ENCODE data around the gene SPDYE17.
"Not testable (repeated sequence)": the region's sequence is repeated elsewhere in the genome, so short reads cannot be mapped to it uniquely, and the experiment has no call there.

SPDYE17 gene, protein sequence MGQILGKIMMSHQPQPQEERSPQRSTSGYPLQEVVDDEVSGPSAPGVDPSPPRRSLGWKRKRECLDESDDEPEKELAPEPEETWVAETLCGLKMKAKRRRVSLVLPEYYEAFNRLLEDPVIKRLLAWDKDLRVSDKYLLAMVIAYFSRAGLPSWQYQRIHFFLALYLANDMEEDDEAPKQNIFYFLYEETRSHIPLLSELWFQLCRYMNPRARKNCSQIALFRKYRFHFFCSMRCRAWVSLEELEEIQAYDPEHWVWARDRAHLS

GRCh38 chr7:77032261-77032660 is at the start of gene SPDYE17:
Gene SPDYE17, minus strand, starts transcription at chr7:77032361. Its CDS starts 1,791 bp downstream, at chr7:77030570.
- not testable (repeated sequence) for DNase-seq (ENCODE audit: low read depth); H3K4me3 ChIP-seq (ENCODE audit: low read length)

GRCh38 chr7:77080236-77080635 is 48.1 kb upstream of the SPDYE17 start:
- DNase-seq (ENCODE audit: low read depth): not testable (repeated sequence)

GRCh38 chr7:77079624-77080023 is 47.5 kb upstream of the SPDYE17 start:
- DNase-seq (ENCODE audit: low read depth); H3K4me3 ChIP-seq (ENCODE audit: low read length): not testable (repeated sequence)

More at GRCh38 chr7:77080236-77080635, 48.1 kb upstream of the SPDYE17 start:
- H3K4me3 ChIP-seq (ENCODE audit: low read length): not testable (repeated sequence)

DNA sequence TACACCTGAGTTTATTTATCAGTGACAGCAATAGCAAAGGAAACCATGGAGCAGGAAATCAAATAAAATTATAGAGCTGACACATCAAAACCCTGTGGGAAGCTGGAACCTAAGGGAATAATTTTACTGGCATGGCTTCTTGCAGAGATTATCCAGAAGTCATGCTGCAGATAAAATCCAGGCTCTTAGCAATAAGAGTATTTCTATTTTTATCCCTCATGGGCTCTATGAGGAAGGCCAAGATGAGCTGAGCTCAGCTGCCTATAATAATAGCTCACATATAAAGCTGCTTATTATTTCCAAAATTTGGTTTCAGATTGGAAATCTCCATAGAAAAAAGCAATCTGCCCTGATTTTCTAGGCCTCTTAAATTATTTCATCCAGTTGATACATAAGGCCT is 47.0 kb upstream of the SPDYE17 start:
- not testable (repeated sequence) for H3K4me3 ChIP-seq (ENCODE audit: low read length); DNase-seq (ENCODE audit: low read depth)

- not testable (repeated sequence) for H3K4me3 ChIP-seq (ENCODE audit: low read length); DNase-seq (ENCODE audit: low read depth)
These were observed 44.9 kb upstream of the SPDYE17 start for GRCh38 chr7:77077060-77077459.

DNA sequence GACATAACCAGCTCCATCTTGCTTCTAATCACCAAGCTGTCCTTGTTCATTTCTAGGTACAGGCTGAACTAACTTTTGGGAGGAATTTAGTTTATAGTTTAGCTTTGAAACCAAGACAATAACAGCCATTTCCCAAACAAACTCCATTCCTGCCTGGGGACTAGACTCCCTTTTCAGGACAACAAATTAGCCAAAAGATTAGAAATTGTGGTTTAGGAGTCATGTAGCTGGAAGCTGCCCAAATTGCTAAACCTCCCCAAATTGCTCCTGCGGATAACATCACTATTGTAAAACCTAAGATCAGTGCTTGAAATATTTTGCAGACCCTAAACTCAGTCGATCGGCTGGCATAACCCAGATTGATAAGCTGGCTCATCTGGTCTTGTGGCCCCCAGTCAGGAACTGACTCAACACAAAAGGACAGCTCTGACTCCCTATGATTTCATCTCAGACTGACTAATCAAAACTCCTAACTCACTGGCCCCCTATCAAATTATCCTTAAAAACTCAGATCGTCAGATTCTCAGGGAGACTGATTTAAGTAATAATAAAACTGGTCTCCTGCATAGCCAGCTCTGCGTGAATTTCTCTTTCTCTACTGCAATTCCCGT is 42.7 kb upstream of the SPDYE17 start:
- DNase-seq (ENCODE audit: low read depth): not testable (repeated sequence)

GRCh38 chr7:77071108-77071507 is 38.9 kb upstream of the SPDYE17 start:
- not testable (repeated sequence) for H3K4me3 ChIP-seq (ENCODE audit: low read length); DNase-seq (ENCODE audit: low read depth)

More for the DNA sequence above, 42.7 kb upstream of the SPDYE17 start:
- not testable (repeated sequence) for H3K4me3 ChIP-seq (ENCODE audit: low read length)

DNA sequence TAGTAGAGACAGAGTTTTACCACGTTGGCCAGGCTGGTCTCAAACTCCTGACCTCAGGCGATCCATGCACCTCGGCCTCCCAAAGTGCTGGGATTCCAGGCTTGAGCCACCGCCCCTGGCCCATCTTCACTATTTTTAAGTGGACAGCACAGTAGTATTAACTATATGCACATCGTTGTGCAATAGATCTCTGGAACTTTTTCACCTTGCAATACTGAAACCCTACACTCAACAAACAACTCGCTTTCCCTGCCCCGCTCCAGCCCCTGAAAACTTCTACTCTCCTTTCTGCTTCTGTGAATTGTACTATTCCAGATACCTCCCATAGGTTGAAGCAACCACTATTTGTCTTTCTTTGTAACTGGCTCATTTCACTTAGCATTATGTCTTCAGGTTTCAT is 33.7 kb upstream of the SPDYE17 start:
- DNase-seq (ENCODE audit: low read depth); H3K4me3 ChIP-seq (ENCODE audit: low read length): not testable (repeated sequence)

GRCh38 chr7:77063732-77064131 is 31.6 kb upstream of the SPDYE17 start:
- H3K4me3 ChIP-seq (ENCODE audit: low read length); DNase-seq (ENCODE audit: low read depth): not testable (repeated sequence)

GRCh38 chr7:77062557-77062956 is 30.4 kb upstream of the SPDYE17 start, which contains the start of gene SPDYE18:
Gene SPDYE18, minus strand, starts transcription at chr7:77062558. Its CDS starts 2,046 bp downstream, at chr7:77060512.
- DNase-seq (ENCODE audit: low read depth); H3K4me3 ChIP-seq (ENCODE audit: low read length): not testable (repeated sequence)

GRCh38 chr7:77026349-77026748 is 5.8 kb downstream of the SPDYE17 start:
- not testable (repeated sequence) for H3K4me3 ChIP-seq (ENCODE audit: low read length); DNase-seq (ENCODE audit: low read depth)

- DNase-seq (ENCODE audit: low read depth): peak; percentile 62
- H3K4me3 ChIP-seq (ENCODE audit: low read length): not testable (repeated sequence)
These were observed 22.0 kb downstream of the SPDYE17 start for GRCh38 chr7:77010074-77010680.

DNA sequence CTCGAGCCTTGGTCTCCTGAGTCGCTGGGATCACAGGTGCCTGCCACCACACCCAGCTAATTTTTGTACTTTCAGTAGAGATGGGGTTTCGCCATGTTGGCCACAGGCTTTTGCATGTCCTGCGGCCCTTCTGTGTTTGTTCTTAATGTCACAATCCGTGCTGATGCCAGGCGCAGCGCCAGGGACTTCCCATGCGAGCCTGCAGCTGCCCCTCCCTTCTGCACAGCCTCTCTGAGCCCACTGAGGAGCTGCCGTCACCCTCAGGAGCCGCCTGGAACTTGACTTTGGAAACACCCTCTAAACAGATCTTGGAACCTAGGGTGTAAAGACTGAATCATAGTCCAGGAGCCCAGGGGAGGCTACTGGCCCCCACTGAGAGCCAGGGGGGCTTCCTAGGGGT is 24.2 kb downstream of the SPDYE17 start:
- H3K4me3 ChIP-seq (ENCODE audit: low read length); DNase-seq (ENCODE audit: low read depth): not testable (repeated sequence)

GRCh38 chr7:77006127-77007110 is 25.7 kb downstream of the SPDYE17 start:
- not testable (repeated sequence) for DNase-seq (ENCODE audit: low read depth); H3K4me3 ChIP-seq (ENCODE audit: low read length)

- DNase-seq (ENCODE audit: low read depth); H3K4me3 ChIP-seq (ENCODE audit: low read length): not testable (repeated sequence)
These were observed 26.6 kb downstream of the SPDYE17 start for GRCh38 chr7:77005461-77006057.

GRCh38 chr7:77004151-77004550 is 28.0 kb downstream of the SPDYE17 start:
- not testable (repeated sequence) for H3K4me3 ChIP-seq (ENCODE audit: low read length); DNase-seq (ENCODE audit: low read depth)

DNA sequence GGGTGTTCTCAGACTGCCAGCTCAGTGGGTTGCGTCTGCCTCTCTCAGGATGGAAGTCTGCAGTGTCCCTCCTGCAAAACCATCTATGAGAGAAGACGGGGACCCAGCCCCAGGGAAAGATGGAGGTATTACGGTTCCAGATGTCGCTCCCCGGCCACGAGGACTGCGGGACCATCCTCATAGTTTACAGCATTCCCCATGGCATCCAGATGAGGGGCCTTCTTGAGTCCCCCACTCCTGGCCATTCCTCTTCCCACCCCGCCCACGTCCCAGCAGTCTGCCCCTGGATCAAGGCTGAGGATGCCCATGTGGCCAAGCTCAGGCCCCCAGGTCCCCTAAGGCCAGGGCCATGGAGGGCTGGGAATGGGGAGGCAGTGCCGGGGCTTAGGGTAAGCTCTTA is 28.9 kb downstream of the SPDYE17 start:
- not testable (repeated sequence) for DNase-seq (ENCODE audit: low read depth); H3K4me3 ChIP-seq (ENCODE audit: low read length)

- DNase-seq (ENCODE audit: low read depth); H3K4me3 ChIP-seq (ENCODE audit: low read length): not testable (repeated sequence)
These were observed 29.4 kb downstream of the SPDYE17 start for GRCh38 chr7:77002678-77003233.

DNA sequence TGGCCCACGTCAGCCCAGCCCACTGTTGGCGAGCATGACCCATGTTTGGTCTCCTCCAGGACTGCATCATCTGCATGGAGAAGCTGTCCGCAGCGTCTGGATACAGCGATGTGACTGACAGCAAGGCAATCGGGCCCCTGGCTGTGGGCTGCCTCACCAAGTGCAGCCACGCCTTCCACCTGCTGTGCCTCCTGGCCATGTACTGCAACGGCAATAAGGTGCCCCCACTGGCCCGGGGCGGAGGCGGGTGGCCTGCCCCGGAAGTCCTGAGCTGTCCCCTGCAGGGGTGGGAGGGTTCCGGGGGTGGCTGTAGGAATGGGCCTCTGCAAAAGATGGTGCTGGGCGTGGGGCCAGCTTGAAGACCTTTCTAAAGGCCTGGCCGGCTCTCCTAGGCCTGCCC is 30.1 kb downstream of the SPDYE17 start:
- DNase-seq (ENCODE audit: low read depth); H3K4me3 ChIP-seq (ENCODE audit: low read length): not testable (repeated sequence)

Data from retinal pigment epithelial cell (primary cell).